Measurements from ENCODE around the gene ARFGAP2.

- TF ChIP-seq, protein P1, sequence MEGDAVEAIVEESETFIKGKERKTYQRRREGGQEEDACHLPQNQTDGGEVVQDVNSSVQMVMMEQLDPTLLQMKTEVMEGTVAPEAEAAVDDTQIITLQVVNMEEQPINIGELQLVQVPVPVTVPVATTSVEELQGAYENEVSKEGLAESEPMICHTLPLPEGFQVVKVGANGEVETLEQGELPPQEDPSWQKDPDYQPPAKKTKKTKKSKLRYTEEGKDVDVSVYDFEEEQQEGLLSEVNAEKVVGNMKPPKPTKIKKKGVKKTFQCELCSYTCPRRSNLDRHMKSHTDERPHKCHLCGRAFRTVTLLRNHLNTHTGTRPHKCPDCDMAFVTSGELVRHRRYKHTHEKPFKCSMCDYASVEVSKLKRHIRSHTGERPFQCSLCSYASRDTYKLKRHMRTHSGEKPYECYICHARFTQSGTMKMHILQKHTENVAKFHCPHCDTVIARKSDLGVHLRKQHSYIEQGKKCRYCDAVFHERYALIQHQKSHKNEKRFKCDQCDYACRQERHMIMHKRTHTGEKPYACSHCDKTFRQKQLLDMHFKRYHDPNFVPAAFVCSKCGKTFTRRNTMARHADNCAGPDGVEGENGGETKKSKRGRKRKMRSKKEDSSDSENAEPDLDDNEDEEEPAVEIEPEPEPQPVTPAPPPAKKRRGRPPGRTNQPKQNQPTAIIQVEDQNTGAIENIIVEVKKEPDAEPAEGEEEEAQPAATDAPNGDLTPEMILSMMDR (IDR thresholded peaks at IDR 0.05): no peak
- TF ChIP-seq POLR2A (IDR thresholded peaks at IDR 0.05; ENCODE audit: low read depth) (no peak), POLR2AphosphoS5 (IDR thresholded peaks at IDR 0.05) (no peak), EP300 (IDR thresholded peaks at IDR 0.05) (no peak)
These were observed 6.6 kb upstream of the ARFGAP2 start for GRCh38 chr11:47183031-47183856.
